GM12864 (cell line): Measurements from ENCODE around the gene TPK1.

Experiments used
- DNase-seq: peaks from one replicate; pipeline ENCODE4 v3.0.0-alpha.2; 2011; ENCODE audit warnings: low read depth
- H3K4me3 ChIP-seq: 2 replicates; pipeline ENCODE4 v1.5.1; 2011; ENCODE audit warnings: mild to moderate bottlenecking, low read depth, low read length, control low read depth
- CTCF ChIP-seq: IDR thresholded peaks from 2 replicates; pipeline ENCODE4 v1.5.1; 2011; ENCODE audit warnings: low read depth, mild to moderate bottlenecking, moderate library complexity, low read length, control low read depth, inconsistent platforms; ENCODE audit errors: missing control alignments

The TPK1 gene

GRCh38 chr7:144862612-144863319 lies 26.9 kb upstream of the TPK1 start:
- no peak overlapping the region for H3K4me3 ChIP-seq
- DNase-seq: no peak
- no peak for TF ChIP-seq CTCF

- DNase-seq: no peak
- H3K4me3 ChIP-seq: no peak overlapping the region
- TF ChIP-seq CTCF: no peak
Measured at GRCh38 chr7:144859739-144860138, 23.9 kb upstream of the TPK1 start.

- H3K4me3 ChIP-seq: no peak overlapping the region
- TF ChIP-seq CTCF: no peak
- DNase-seq: no peak
Measured at GRCh38 chr7:144857463-144857862, 21.6 kb upstream of the TPK1 start.

GRCh38 chr7:144854839-144855424 lies 19.1 kb upstream of the TPK1 start:
- no peak overlapping the region for H3K4me3 ChIP-seq
- peak; percentile 44 for TF ChIP-seq CTCF
- DNase-seq: no peak

GRCh38 chr7:144853542-144853941 lies 17.7 kb upstream of the TPK1 start:
- DNase-seq: no peak
- no peak for TF ChIP-seq CTCF
- no peak overlapping the region for H3K4me3 ChIP-seq

GRCh38 chr7:144848078-144848477 lies 12.2 kb upstream of the TPK1 start:
- TF ChIP-seq CTCF: no peak
- DNase-seq: no peak
- H3K4me3 ChIP-seq: no peak overlapping the region

- DNase-seq: no peak
- no peak for TF ChIP-seq CTCF
- H3K4me3 ChIP-seq: no peak overlapping the region
Measured at GRCh38 chr7:144842377-144842851, 6.6 kb upstream of the TPK1 start.
